MM.1S (cell line): ENCODE results near the gene LRRC75A.

Experiments
- DNase-seq: peaks from one replicate; pipeline ENCODE4 v3.0.0-alpha.2; 2015
- H2AFZ ChIP-seq: fragments of 300-600 bp; sonication (generic); 2 replicates; pipeline ENCODE4 v1.6.0; 2016; ENCODE audit warnings: antibody characterized with exemption, low read length
- H3F3A ChIP-seq: fragments of 300-600 bp; sonication (generic); 2 replicates; pipeline ENCODE4 v1.6.1; 2016; ENCODE audit warnings: mild to moderate bottlenecking, antibody characterized with exemption, low read length, moderate library complexity, mixed read lengths; ENCODE audit not compliant: insufficient read depth
- H3K27ac ChIP-seq: fragments of 300-600 bp; sonication (generic); 2 replicates; pipeline ENCODE4 v1.5.1; 2016; ENCODE audit warnings: mild to moderate bottlenecking, low read length
- H3K27me3 ChIP-seq: fragments of 300-600 bp; sonication (generic); replicated peaks from 2 replicates; pipeline ENCODE4 v1.6.0; 2016; ENCODE audit warnings: low read length; ENCODE audit not compliant: insufficient read depth
- H3K36me3 ChIP-seq: fragments of 300-600 bp; sonication (generic); replicated peaks from 2 replicates; pipeline ENCODE4 v1.6.1; 2016; ENCODE audit warnings: mild to moderate bottlenecking, low read length, mixed read lengths; ENCODE audit not compliant: insufficient read depth
- H3K4me1 ChIP-seq: fragments of 300-600 bp; sonication (generic); 2 replicates; pipeline ENCODE4 v1.6.1; 2016; ENCODE audit warnings: low read length, mixed read lengths
- H3K4me2 ChIP-seq: fragments of 300-600 bp; sonication (generic); 2 replicates; pipeline ENCODE4 v1.6.0; 2016; ENCODE audit warnings: low read depth, low read length
- H3K4me3 ChIP-seq: fragments of 300-600 bp; sonication (generic); 2 replicates; pipeline ENCODE4 v1.5.1; 2016; ENCODE audit warnings: low read length, mixed read lengths
- H3K79me2 ChIP-seq: fragments of 300-600 bp; sonication (generic); 2 replicates; pipeline ENCODE4 v1.6.1; 2016; ENCODE audit warnings: mixed run types, low read length, mixed read lengths
- H3K9ac ChIP-seq: fragments of 300-600 bp; sonication (generic); 2 replicates; pipeline ENCODE4 v1.6.1; 2016; ENCODE audit warnings: low read length, mixed read lengths
- H3K9me2 ChIP-seq: fragments of 300-600 bp; sonication (generic); replicated peaks from 2 replicates; pipeline ENCODE4 v1.6.1; 2016; ENCODE audit warnings: mild to moderate bottlenecking, low read length, mixed read lengths; ENCODE audit not compliant: insufficient read depth
- H3K9me3 ChIP-seq: fragments of 300-600 bp; sonication (generic); replicated peaks from 2 replicates; pipeline ENCODE4 v1.6.1; 2016; ENCODE audit warnings: mild to moderate bottlenecking, low read length, mixed read lengths; ENCODE audit not compliant: insufficient read depth
- H4K20me1 ChIP-seq: fragments of 300-600 bp; sonication (generic); 2 replicates; pipeline ENCODE4 v1.6.1; 2016; ENCODE audit warnings: mild to moderate bottlenecking, low read length, moderate library complexity, mixed read lengths; ENCODE audit not compliant: insufficient read depth
- CTCF ChIP-seq: fragments of 300-600 bp; sonication (generic); IDR thresholded peaks from 2 replicates; pipeline ENCODE4 v1.5.1; 2016; ENCODE audit warnings: antibody characterized with exemption, low read length, mixed read lengths
- EZH2 ChIP-seq: fragments of 300-600 bp; sonication (generic); optimal IDR thresholded peaks from 2 replicates; pipeline ENCODE3; 2017; ENCODE audit warnings: low read depth, mild to moderate bottlenecking, antibody characterized with exemption, low read length, mixed read lengths
- EZH2phosphoT487 ChIP-seq: fragments of 300-600 bp; sonication (generic); IDR thresholded peaks from 2 replicates; pipeline ENCODE4 v1.6.1; 2018; ENCODE audit warnings: antibody characterized with exemption, low read length

Gene LRRC75A

GRCh38 chr17:16496820-16497489 is 5.0 kb upstream of the LRRC75A start:
- no peak overlapping the region for H2AFZ ChIP-seq
- no peaks in the 10 kb centered on the region for H4K20me1 ChIP-seq
- H3K79me2 ChIP-seq, result no peaks in the 10 kb centered on the region
- no peak overlapping the region for H3K4me3 ChIP-seq
- no peak for DNase-seq
- no peak overlapping the region for H3K4me2 ChIP-seq
- H3K4me1 ChIP-seq, result no peaks in the 10 kb centered on the region
- no peaks in the 10 kb centered on the region for H3F3A ChIP-seq
- H3K27ac ChIP-seq, result no peak overlapping the region
- H3K27me3 ChIP-seq, result peaks cover 58% of the 10 kb centered on the region
- H3K9ac ChIP-seq, result no peak overlapping the region
- H3K36me3 ChIP-seq, result no peaks in the 10 kb centered on the region
- H3K9me2 ChIP-seq, result no peaks in the 10 kb centered on the region
- TF ChIP-seq EZH2phosphoT487 (no peak), EZH2 (no peak), CTCF (no peak)
- H3K9me3 ChIP-seq, result no peaks in the 10 kb centered on the region

- Histone ChIP-seq H2AFZ (no peak overlapping the region), H3K27ac (no peak overlapping the region), H3K27me3 (peaks cover 61% of the 10 kb centered on the region), H3K9me3 (no peaks in the 10 kb centered on the region), H3F3A (no peaks in the 10 kb centered on the region), H3K4me2 (no peak overlapping the region), H3K4me3 (no peak overlapping the region), H3K36me3 (no peaks in the 10 kb centered on the region), H3K9me2 (no peaks in the 10 kb centered on the region), H3K4me1 (no peaks in the 10 kb centered on the region), H3K79me2 (no peaks in the 10 kb centered on the region), H4K20me1 (no peaks in the 10 kb centered on the region), H3K9ac (no peak overlapping the region)
- no peak for TF ChIP-seq EZH2phosphoT487
- TF ChIP-seq EZH2, result no peak
- TF ChIP-seq CTCF, result no peak
- DNase-seq, result no peak
Observed at GRCh38 chr17:16495980-16496819, 4.2 kb upstream of the LRRC75A start.

GRCh38 chr17:16495561-16495960 is 3.6 kb upstream of the LRRC75A start:
- Histone ChIP-seq H3K79me2 (no peaks in the 10 kb centered on the region), H3K4me1 (no peaks in the 10 kb centered on the region), H3K9me2 (no peaks in the 10 kb centered on the region), H3F3A (no peaks in the 10 kb centered on the region), H4K20me1 (no peaks in the 10 kb centered on the region), H3K36me3 (no peaks in the 10 kb centered on the region), H3K4me2 (no peak overlapping the region), H3K9me3 (no peaks in the 10 kb centered on the region), H3K27ac (no peak overlapping the region), H3K4me3 (no peak overlapping the region), H2AFZ (no peak overlapping the region), H3K9ac (no peak overlapping the region), H3K27me3 (peaks cover 64% of the 10 kb centered on the region)
- no peak for DNase-seq
- TF ChIP-seq EZH2phosphoT487, result no peak
- no peak for TF ChIP-seq EZH2
- no peak for TF ChIP-seq CTCF
